Endothelial cell of umbilical vein (primary cell): ENCODE measurements around the gene RBP5.

Experiments used
- EZH2 ChIP-seq: IDR thresholded peaks from 2 replicates; pipeline ENCODE4 v1.6.1; 2012; ENCODE audit warnings: borderline replicate concordance, low read depth, mild to moderate bottlenecking, moderate library complexity, low read length, inconsistent platforms; ENCODE audit not compliant: severe bottlenecking
- FOS ChIP-seq: IDR thresholded peaks from 2 replicates; pipeline ENCODE4 v1.6.1; 2011; ENCODE audit warnings: mild to moderate bottlenecking, low read length, moderate library complexity, borderline replicate concordance; ENCODE audit not compliant: insufficient read depth
- GATA2 ChIP-seq: IDR thresholded peaks from 2 replicates; pipeline ENCODE4 v1.7.0; 2011; ENCODE audit warnings: low read depth, mild to moderate bottlenecking, moderate library complexity, mixed read lengths, low read length; ENCODE audit not compliant: insufficient read length, insufficient read depth
- JUN ChIP-seq: IDR thresholded peaks from 2 replicates; pipeline ENCODE4 v1.6.1; 2011; ENCODE audit warnings: borderline replicate concordance, low read depth; ENCODE audit not compliant: insufficient read length, insufficient read depth
- MYC ChIP-seq: IDR thresholded peaks from one replicate; pipeline ENCODE4 v1.6.1; 2011; ENCODE audit warnings: mild to moderate bottlenecking, low read depth, low read length
- POLR2A ChIP-seq: IDR thresholded peaks from 2 replicates; pipeline ENCODE4 v1.6.1; 2012; ENCODE audit warnings: low read depth, mild to moderate bottlenecking, control low read depth, low read length
- POLR2AphosphoS5 ChIP-seq: IDR thresholded peaks from 2 replicates; pipeline ENCODE4 v1.6.1; 2012; ENCODE audit warnings: low read depth, mild to moderate bottlenecking, control low read depth, low read length, moderate library complexity; ENCODE audit not compliant: insufficient read depth
- TF ChIP-seq, protein P1 (sequence below), 2 donors: IDR thresholded peaks; 1 replicate in 1 of 2; 2 replicates in 1 of 2; pipeline ENCODE4 v1.5.1; 2011; ENCODE audit warnings: low read length in 2 of 2, mild to moderate bottlenecking in 2 of 2, moderate library complexity in 2 of 2, control low read depth in 1 of 2, inconsistent platforms in 1 of 2, low read depth in 1 of 2; ENCODE audit not compliant: insufficient read depth in 1 of 2; ENCODE audit errors: extremely low read depth in 1 of 2
- TF ChIP-seq, protein P2 (sequence below): IDR thresholded peaks from 2 replicates; pipeline ENCODE4 v1.6.1; 2011; ENCODE audit not compliant: insufficient read depth, insufficient read length

DNA sequence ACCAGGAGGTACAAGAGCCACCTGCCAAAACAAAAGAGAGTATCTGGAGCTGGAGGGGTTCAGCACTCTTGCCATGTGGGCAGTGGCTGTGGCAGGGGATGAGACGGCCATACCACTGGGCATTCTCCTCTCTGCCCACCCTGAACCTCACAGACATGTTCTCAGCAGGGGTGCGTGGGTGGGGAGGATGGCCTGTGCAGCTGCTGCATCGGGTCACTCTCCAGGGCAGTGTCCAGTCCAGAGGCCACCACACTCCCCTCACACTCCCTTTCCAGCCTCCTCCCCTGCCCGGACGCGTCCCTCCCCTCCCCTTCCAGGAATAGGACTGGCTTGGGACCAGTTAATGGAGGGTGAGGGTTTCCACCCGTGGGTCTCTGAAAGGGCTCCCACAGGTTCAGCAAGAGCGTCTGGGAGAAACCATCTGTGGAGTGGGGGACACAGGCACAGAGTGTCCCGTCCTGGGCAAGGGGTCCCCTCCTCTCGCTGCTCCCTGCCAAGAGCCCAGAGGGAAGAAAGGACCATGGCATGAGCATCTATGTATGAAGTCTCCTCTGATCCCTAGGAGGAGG, 36.9 kb downstream of the RBP5 start:
- TF ChIP-seq POLR2A (no peak), POLR2AphosphoS5 (no peak), GATA2 (no peak), EZH2 (no peak), MYC (no peak), FOS (no peak), JUN (no peak)
- TF ChIP-seq, protein P1, sequence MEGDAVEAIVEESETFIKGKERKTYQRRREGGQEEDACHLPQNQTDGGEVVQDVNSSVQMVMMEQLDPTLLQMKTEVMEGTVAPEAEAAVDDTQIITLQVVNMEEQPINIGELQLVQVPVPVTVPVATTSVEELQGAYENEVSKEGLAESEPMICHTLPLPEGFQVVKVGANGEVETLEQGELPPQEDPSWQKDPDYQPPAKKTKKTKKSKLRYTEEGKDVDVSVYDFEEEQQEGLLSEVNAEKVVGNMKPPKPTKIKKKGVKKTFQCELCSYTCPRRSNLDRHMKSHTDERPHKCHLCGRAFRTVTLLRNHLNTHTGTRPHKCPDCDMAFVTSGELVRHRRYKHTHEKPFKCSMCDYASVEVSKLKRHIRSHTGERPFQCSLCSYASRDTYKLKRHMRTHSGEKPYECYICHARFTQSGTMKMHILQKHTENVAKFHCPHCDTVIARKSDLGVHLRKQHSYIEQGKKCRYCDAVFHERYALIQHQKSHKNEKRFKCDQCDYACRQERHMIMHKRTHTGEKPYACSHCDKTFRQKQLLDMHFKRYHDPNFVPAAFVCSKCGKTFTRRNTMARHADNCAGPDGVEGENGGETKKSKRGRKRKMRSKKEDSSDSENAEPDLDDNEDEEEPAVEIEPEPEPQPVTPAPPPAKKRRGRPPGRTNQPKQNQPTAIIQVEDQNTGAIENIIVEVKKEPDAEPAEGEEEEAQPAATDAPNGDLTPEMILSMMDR (IDR thresholded peaks at IDR 0.05; ENCODE audit: extremely low read depth in 1 of 2, insufficient read depth in 1 of 2, low read depth in 1 of 2, low read length in 2 of 2) = no peak
- TF ChIP-seq, protein P2, sequence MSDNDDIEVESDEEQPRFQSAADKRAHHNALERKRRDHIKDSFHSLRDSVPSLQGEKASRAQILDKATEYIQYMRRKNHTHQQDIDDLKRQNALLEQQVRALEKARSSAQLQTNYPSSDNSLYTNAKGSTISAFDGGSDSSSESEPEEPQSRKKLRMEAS = no peak
